WTC11 (cell line): ENCODE measurements around the gene ADARB2. TPM values are rescaled to one million over a fixed set of nuclear protein-coding genes. Genes with fewer than 3 reads are reported as not detected.
A peak's percentile ranks its signal among the peaks of the same experiment; 100 is the strongest.

Experiments
- ATAC-seq: fragments of 200-7000 bp; cut with Tn5 transposase; 2 replicates; pipeline ENCODE4 v1.10.0; 2021; ENCODE audit warnings: mild to moderate bottlenecking, moderate library complexity
- CTCF ChIA-PET: fragments of 300-600 bp; sonication (Branson Sonifier 250); formaldehyde crosslinking; loops from one replicate; lab custom pipeline; 2021; ENCODE audit warnings: antibody characterized with exemption; lab: Charles Lee
- POLR2A ChIA-PET: fragments of 350-600 bp; sonication (Branson Sonifier 250); formaldehyde crosslinking; loops from one replicate; lab custom pipeline; 2021; ENCODE audit warnings: antibody characterized with exemption; lab: Charles Lee
- DNase-seq: peaks from one replicate; pipeline ENCODE4 v3.0.0; 2021; ENCODE audit warnings: low spot score
- H3K27ac Mint-ChIP-seq: 2 replicates; pipeline ENCODE4 v1.8.0; 2021; ENCODE audit warnings: mixed read lengths
- H3K27me3 Mint-ChIP-seq: 2 replicates; pipeline ENCODE4 v1.8.0; 2021; ENCODE audit warnings: low read depth, mild to moderate bottlenecking, moderate library complexity, mixed read lengths
- H3K36me3 Mint-ChIP-seq: 2 replicates; pipeline ENCODE4 v1.8.0; 2021; ENCODE audit warnings: mixed read lengths
- H3K4me1 Mint-ChIP-seq: 2 replicates; pipeline ENCODE4 v1.8.0; 2022; ENCODE audit warnings: mixed read lengths
- H3K4me3 Mint-ChIP-seq: 2 replicates; pipeline ENCODE4 v1.8.0; 2021; ENCODE audit warnings: mild to moderate bottlenecking, moderate library complexity, mixed read lengths
- H3K9me3 Mint-ChIP-seq: 2 replicates; pipeline ENCODE4 v1.8.0; 2021; ENCODE audit warnings: mixed read lengths
- CTCF ChIP-seq: fragments of 200-600 bp; IDR thresholded peaks from 2 replicates; pipeline ENCODE4 v1.8.0; 2022; ENCODE audit warnings: antibody characterized with exemption
- ELF4 ChIP-seq: sonication (generic); formaldehyde crosslinking; IDR thresholded peaks from 2 replicates; pipeline ENCODE4 v1.8.1; 2022; ENCODE audit warnings: low read depth, mild to moderate bottlenecking, moderate library complexity, missing genetic modification reagents
- EMX1 ChIP-seq: fragments of 250-450 bp; sonication (Bioruptor Pico); IDR thresholded peaks from 2 replicates; pipeline ENCODE4 v1.8.0; 2021; ENCODE audit warnings: mild to moderate bottlenecking
- ETV6 ChIP-seq: sonication (generic); formaldehyde crosslinking; IDR thresholded peaks from 2 replicates; pipeline ENCODE4 v1.8.1; 2022; ENCODE audit warnings: mild to moderate bottlenecking, missing genetic modification reagents
- FOXJ3 ChIP-seq: sonication (generic); formaldehyde crosslinking; IDR thresholded peaks from 2 replicates; pipeline ENCODE4 v1.9.0; 2021; ENCODE audit warnings: missing genetic modification reagents, mild to moderate bottlenecking, borderline replicate concordance
- HMGA2 ChIP-seq: fragments of 250-450 bp; sonication (Bioruptor Pico); IDR thresholded peaks from 2 replicates; pipeline ENCODE4 v1.4.0; 2021; ENCODE audit warnings: mild to moderate bottlenecking, moderate library complexity
- JAZF1 ChIP-seq: fragments of 250-450 bp; sonication (Bioruptor Pico); IDR thresholded peaks from 2 replicates; pipeline ENCODE4 v1.9.0; 2021; ENCODE audit warnings: moderate library complexity, mild to moderate bottlenecking, inconsistent platforms
- KAT7 ChIP-seq: sonication (generic); formaldehyde crosslinking; IDR thresholded peaks from 2 replicates; pipeline ENCODE4 v1.8.1; 2023; ENCODE audit warnings: missing genetic modification reagents, mild to moderate bottlenecking, borderline replicate concordance
- NFYB ChIP-seq: sonication (generic); formaldehyde crosslinking; conservative IDR thresholded peaks from 2 replicates; pipeline ENCODE4 v1.8.0; 2022; ENCODE audit warnings: low read depth, missing genetic modification reagents
- OVOL2 ChIP-seq: fragments of 250-450 bp; sonication (Bioruptor Pico); IDR thresholded peaks from 2 replicates; pipeline ENCODE4 v1.9.0; 2021; ENCODE audit warnings: mild to moderate bottlenecking, borderline replicate concordance
- USF1 ChIP-seq: sonication (generic); formaldehyde crosslinking; IDR thresholded peaks from 2 replicates; pipeline ENCODE4 v1.8.0; 2022; ENCODE audit warnings: mild to moderate bottlenecking, missing genetic modification reagents
- USF2 ChIP-seq: sonication (generic); formaldehyde crosslinking; IDR thresholded peaks from 2 replicates; pipeline ENCODE4 v1.8.1; 2023; ENCODE audit warnings: mild to moderate bottlenecking, missing genetic modification reagents, moderate library complexity
- ZNF512 ChIP-seq: sonication (generic); formaldehyde crosslinking; IDR thresholded peaks from 2 replicates; pipeline ENCODE4 v1.8.1; 2022; ENCODE audit warnings: missing genetic modification reagents, borderline replicate concordance
- total RNA-seq: library from RNA; stranded (reverse); gene quantifications from 3 replicates; pipeline ENCODE4 v1.2.3, GENCODE V29; 2021

ADARB2 gene
- total RNA-seq, 1 experiment from 2014 or later: 3.7 TPM

GRCh38 chr10:1609648-1609970, 127.7 kb downstream of the ADARB2 start (continued):
- TF ChIP-seq FOXJ3 (CRISPR knock-in tag) (no peak), NFYB (CRISPR knock-in tag) (no peak), KAT7 (CRISPR knock-in tag) (no peak)

- TF ChIP-seq ELF4 (CRISPR knock-in tag) (no peak), ETV6 (peak; percentile 85), ZNF512 (CRISPR knock-in tag) (peak; percentile 92), USF1 (CRISPR knock-in tag) (0 out of 2 replicates have a peak, but pooled peaks have one; percentile 16), EMX1 (CRISPR knock-in tag) (no peak)
- peak; percentile 78 for ATAC-seq
- POLR2A ChIA-PET: interaction anchor here (0.6 kb wide), 1 partner anchor 48 kb away, joined by 3 read pairs; no protein-coding TSS in a partner anchor
- Mint-ChIP-seq H3K4me3 (peak overlapping the region; percentile 63), H3K9me3 (no peaks in the 10 kb centered on the region), H3K27me3 (peaks cover 11% of the 10 kb centered on the region), H3K36me3 (no peaks in the 10 kb centered on the region), H3K27ac (0 out of 2 replicates have a peak overlapping the region, but pooled peaks have one; percentile 76), H3K4me1 (peaks cover 56% of the 10 kb centered on the region)
- CTCF ChIA-PET: interaction anchor here (0.7 to 1.4 kb wide), 2 partner anchors 188 to 240 kb away, joined by 3 to 4 read pairs; no protein-coding TSS in a partner anchor
- DNase-seq: peak; percentile 53
These were observed 128.3 kb downstream of the ADARB2 start for GRCh38 chr10:1608851-1609647.

GRCh38 chr10:1608408-1608807, 128.9 kb downstream of the ADARB2 start:
- Mint-ChIP-seq H3K4me1 (peaks cover 56% of the 10 kb centered on the region), H3K27me3 (peaks cover 11% of the 10 kb centered on the region), H3K27ac (no peak overlapping the region; the same call in 1 of the 2 replicates), H3K9me3 (no peaks in the 10 kb centered on the region), H3K4me3 (peak overlapping the region; percentile 63; the same call in 1 of the 2 replicates), H3K36me3 (no peaks in the 10 kb centered on the region)
- no peak for DNase-seq
- ATAC-seq: no peak
- POLR2A ChIA-PET: no interaction called here
- CTCF ChIA-PET: interaction anchor here (1.4 kb wide), 1 partner anchor 239 kb away, joined by 3 read pairs; no protein-coding TSS in a partner anchor
- peak; percentile 98 for TF ChIP-seq ZNF512 (CRISPR knock-in tag)
- TF ChIP-seq CTCF: no peak

GRCh38 chr10:1607466-1607865, 129.9 kb downstream of the ADARB2 start:
- TF ChIP-seq OVOL2 (CRISPR knock-in tag) (no peak), JAZF1 (no peak), USF2 (CRISPR knock-in tag) (no peak), HMGA2 (CRISPR knock-in tag) (no peak)
- Mint-ChIP-seq H3K27me3 (peaks cover 11% of the 10 kb centered on the region), H3K4me1 (peaks cover 48% of the 10 kb centered on the region), H3K27ac (no peak overlapping the region), H3K36me3 (no peaks in the 10 kb centered on the region), H3K4me3 (no peak overlapping the region), H3K9me3 (no peaks in the 10 kb centered on the region)
- DNase-seq: no peak
- ChIA-PET CTCF (interaction anchor here (1.0 kb wide), 1 partner anchor 26 kb away, joined by 4 read pairs; no protein-coding TSS in a partner anchor), POLR2A (no interaction called here)
- no peak for ATAC-seq
